CD4-positive, CD25-positive, alpha-beta regulatory T cell (primary cell): ENCODE measurements around the gene UTP14C. TPM values are rescaled to one million over a fixed set of nuclear protein-coding genes. Genes with fewer than 3 reads are reported as not detected.
"Not testable (repeated sequence)": the region's sequence is repeated elsewhere in the genome, so short reads cannot be mapped to it uniquely, and the experiment has no call there.

Experiments used
- ATAC-seq, 2 donors: fragments of 150-1000 bp; cut with Tn5 transposase; one replicate each; pipeline ENCODE4 v1.10.0; 2021; ENCODE audit warnings: low read depth in 2 of 2, moderate number of reproducible peaks in 2 of 2, moderate library complexity in 1 of 2
- DNase-seq, 3 donors: peaks; one replicate each; pipeline versions ENCODE4 v3.0.0 to v3.0.0-alpha.2; 2012 to 2022; ENCODE audit warnings: mixed read lengths in 1 of 3
- H3K27ac ChIP-seq: one replicate; pipeline ENCODE4 v1.7.0; 2013; ENCODE audit warnings: mild to moderate bottlenecking, low read length; ENCODE audit not compliant: insufficient read depth, poor library complexity, severe bottlenecking
- H3K27me3 ChIP-seq: one replicate; pipeline ENCODE4 v1.7.0; 2013; ENCODE audit warnings: low read length; ENCODE audit not compliant: control insufficient read depth, insufficient read depth
- H3K36me3 ChIP-seq: one replicate; pipeline ENCODE4 v1.7.0; 2013; ENCODE audit warnings: mild to moderate bottlenecking, low read length, moderate library complexity; ENCODE audit not compliant: control insufficient read depth, insufficient read depth
- H3K4me1 ChIP-seq: 2 replicates; pipeline ENCODE4 v1.7.0; 2013; ENCODE audit warnings: mild to moderate bottlenecking, low read length; ENCODE audit not compliant: insufficient read depth, control insufficient read depth, poor library complexity, severe bottlenecking
- H3K4me3 ChIP-seq: one replicate; pipeline ENCODE4 v1.7.0; 2013; ENCODE audit warnings: low read depth, mild to moderate bottlenecking, low read length, moderate library complexity
- H3K9me3 ChIP-seq, 2 experiments: 1 replicate in 1 of 2; 2 replicates in 1 of 2; pipeline ENCODE4 v1.7.0; 2013; ENCODE audit warnings: low read length in 2 of 2, mild to moderate bottlenecking in 1 of 2, moderate library complexity in 1 of 2; ENCODE audit not compliant: control insufficient read depth in 2 of 2
- H3K27ac Mint-ChIP-seq, 3 donors: one replicate each; pipeline ENCODE4 v1.8.0; 2020 to 2022; ENCODE audit warnings: mild to moderate bottlenecking in 3 of 3, mixed read lengths in 3 of 3, moderate library complexity in 2 of 3
- H3K27me3 Mint-ChIP-seq: one replicate; pipeline ENCODE4 v1.8.0; 2022; ENCODE audit warnings: mild to moderate bottlenecking, mixed read lengths
- H3K36me3 Mint-ChIP-seq: one replicate; pipeline ENCODE4 v1.8.0; 2020; ENCODE audit warnings: mixed read lengths
- H3K4me1 Mint-ChIP-seq, 4 donors: one replicate each; pipeline ENCODE4 v1.8.0; 2020 to 2022; ENCODE audit warnings: mixed read lengths in 4 of 4, mild to moderate bottlenecking in 1 of 4
- H3K4me3 Mint-ChIP-seq, 4 donors: one replicate each; pipeline ENCODE4 v1.8.0; 2020 to 2022; ENCODE audit warnings: mild to moderate bottlenecking in 4 of 4, mixed read lengths in 4 of 4, moderate library complexity in 3 of 4
- H3K9me3 Mint-ChIP-seq, 7 donors: one replicate each; pipeline ENCODE4 v1.8.0; 2020 to 2022; ENCODE audit warnings: mixed read lengths in 7 of 7, mild to moderate bottlenecking in 3 of 7, moderate library complexity in 2 of 7
- polyA plus RNA-seq, 4 donors: library from polyadenylated mRNA; unstranded; fragments of 300-500 nt; fragmentation: Illumina TruSeq; gene quantifications; one replicate each; pipeline ENCODE4 v1.2.3, GENCODE V29; 2021
- total RNA-seq: library from RNA; stranded (reverse); gene quantifications from one replicate; pipeline ENCODE4 v1.2.3, GENCODE V29; 2022

Gene UTP14C
- total and polyA plus RNA-seq, 5 donors from 2014 or later: 0.97 to 4.0 (median 1.6) TPM

- not testable (repeated sequence) for H3K27me3 ChIP-seq, ATAC-seq, H3K9me3 ChIP-seq, H3K4me1 ChIP-seq, H3K4me1 Mint-ChIP-seq, H3K36me3 ChIP-seq, DNase-seq, H3K4me3 ChIP-seq, H3K36me3 Mint-ChIP-seq, H3K9me3 Mint-ChIP-seq, H3K27ac ChIP-seq, H3K4me3 Mint-ChIP-seq, H3K27ac Mint-ChIP-seq
- peaks cover 47% of the 10 kb centered on the region for H3K27me3 Mint-ChIP-seq
Measured at GRCh38 chr13:51984904-51985303, 39.6 kb upstream of the UTP14C start.

- H3K27ac Mint-ChIP-seq: no peak overlapping the region
- H3K4me3 Mint-ChIP-seq: no peak overlapping the region
- H3K4me3 ChIP-seq: no peak overlapping the region
- no peak overlapping the region for H3K27ac ChIP-seq
- H3K4me1 Mint-ChIP-seq: no peaks in the 10 kb centered on the region
- H3K9me3 ChIP-seq: no peaks in the 10 kb centered on the region
- peaks cover 56% of the 10 kb centered on the region for H3K27me3 Mint-ChIP-seq
- H3K4me1 ChIP-seq: no peaks in the 10 kb centered on the region
- H3K9me3 Mint-ChIP-seq: peaks cover 0 to 7% (median 3%) of the 10 kb centered on the region in 7 donors
- peaks cover 6% of the 10 kb centered on the region for H3K27me3 ChIP-seq
- H3K36me3 ChIP-seq: no peaks in the 10 kb centered on the region
- ATAC-seq: no peak
- DNase-seq: no peak
- H3K36me3 Mint-ChIP-seq: no peaks in the 10 kb centered on the region
Measured at GRCh38 chr13:51988988-51989618, 35.4 kb upstream of the UTP14C start.

GRCh38 chr13:51993713-51994112 lies 30.8 kb upstream of the UTP14C start:
- no peak overlapping the region for H3K27ac ChIP-seq

GRCh38 chr13:51995677-51996551 lies 28.6 kb upstream of the UTP14C start:
- Mint-ChIP-seq H3K36me3 (no peaks in the 10 kb centered on the region), H3K4me1 (peaks cover 0 to 3% (median 0%) of the 10 kb centered on the region in 4 donors), H3K9me3 (no peaks in the 10 kb centered on the region), H3K27ac (no peak overlapping the region), H3K4me3 (no peak overlapping the region), H3K27me3 (peaks cover 48% of the 10 kb centered on the region)
- Histone ChIP-seq H3K9me3 (no peaks in the 10 kb centered on the region), H3K27me3 (peaks cover 19% of the 10 kb centered on the region), H3K4me1 (no peaks in the 10 kb centered on the region), H3K27ac (no peak overlapping the region), H3K4me3 (no peak overlapping the region), H3K36me3 (no peaks in the 10 kb centered on the region)
- ATAC-seq (no peak), DNase-seq (no peak)

More at GRCh38 chr13:51993713-51994112, 30.8 kb upstream of the UTP14C start:
- no peak overlapping the region for H3K27ac Mint-ChIP-seq
- Histone ChIP-seq H3K4me1 (no peaks in the 10 kb centered on the region), H3K4me3 (no peak overlapping the region), H3K36me3 (no peaks in the 10 kb centered on the region), H3K9me3 (no peaks in the 10 kb centered on the region), H3K27me3 (peaks cover 12% of the 10 kb centered on the region)
- H3K4me3 Mint-ChIP-seq: no peak overlapping the region
- peaks cover 44% of the 10 kb centered on the region for H3K27me3 Mint-ChIP-seq
- no peaks in the 10 kb centered on the region for H3K9me3 Mint-ChIP-seq
- peaks cover 0 to 3% (median 0%) of the 10 kb centered on the region in 4 donors for H3K4me1 Mint-ChIP-seq
- no peak for DNase-seq
- ATAC-seq: no peak
- H3K36me3 Mint-ChIP-seq: no peaks in the 10 kb centered on the region

- peaks cover 47% of the 10 kb centered on the region for H3K27me3 Mint-ChIP-seq
- no peaks in the 10 kb centered on the region for H3K9me3 Mint-ChIP-seq
- Histone ChIP-seq H3K9me3 (no peaks in the 10 kb centered on the region), H3K36me3 (no peaks in the 10 kb centered on the region), H3K27ac (no peak overlapping the region), H3K27me3 (peaks cover 14% of the 10 kb centered on the region), H3K4me1 (no peaks in the 10 kb centered on the region), H3K4me3 (no peak overlapping the region)
- H3K4me1 Mint-ChIP-seq: peaks cover 0 to 3% (median 0%) of the 10 kb centered on the region in 4 donors
- no peaks in the 10 kb centered on the region for H3K36me3 Mint-ChIP-seq
- no peak overlapping the region for H3K27ac Mint-ChIP-seq
- no peak overlapping the region for H3K4me3 Mint-ChIP-seq
- ATAC-seq (no peak), DNase-seq (no peak)
Measured at GRCh38 chr13:51996641-51997040, 27.9 kb upstream of the UTP14C start.

- Histone ChIP-seq H3K4me1 (no peaks in the 10 kb centered on the region), H3K27ac (no peak overlapping the region), H3K36me3 (no peaks in the 10 kb centered on the region), H3K9me3 (no peaks in the 10 kb centered on the region), H3K4me3 (no peak overlapping the region), H3K27me3 (peaks cover 13% of the 10 kb centered on the region)
- ATAC-seq (no peak), DNase-seq (no peak)
- H3K36me3 Mint-ChIP-seq: no peaks in the 10 kb centered on the region
- no peak overlapping the region for H3K4me3 Mint-ChIP-seq
- H3K9me3 Mint-ChIP-seq: no peaks in the 10 kb centered on the region
- peaks cover 44% of the 10 kb centered on the region for H3K27me3 Mint-ChIP-seq
- H3K27ac Mint-ChIP-seq: no peak overlapping the region
- peaks cover 0 to 3% (median 0%) of the 10 kb centered on the region in 4 donors for H3K4me1 Mint-ChIP-seq
Measured at GRCh38 chr13:51997186-51997585, 27.3 kb upstream of the UTP14C start.

- H3K36me3 Mint-ChIP-seq: no peaks in the 10 kb centered on the region
- no peaks in the 10 kb centered on the region for H3K9me3 Mint-ChIP-seq
- H3K4me3 Mint-ChIP-seq: no peak overlapping the region
- H3K4me1 Mint-ChIP-seq: peaks cover 0 to 3% (median 0%) of the 10 kb centered on the region in 4 donors
- Histone ChIP-seq H3K4me3 (no peak overlapping the region), H3K4me1 (no peaks in the 10 kb centered on the region), H3K36me3 (no peaks in the 10 kb centered on the region), H3K27ac (no peak overlapping the region), H3K9me3 (no peaks in the 10 kb centered on the region), H3K27me3 (peaks cover 13% of the 10 kb centered on the region)
- H3K27me3 Mint-ChIP-seq: peaks cover 44% of the 10 kb centered on the region
- DNase-seq (no peak), ATAC-seq (no peak)
- H3K27ac Mint-ChIP-seq: no peak overlapping the region
Measured at GRCh38 chr13:51997641-51998330, 26.7 kb upstream of the UTP14C start.
